PC-3 (cell line): Measurements from ENCODE around the gene KCNC1. TPM values are rescaled to one million over a fixed set of nuclear protein-coding genes. Genes with fewer than 3 reads are reported as not detected.
A peak's percentile ranks its signal among the peaks of the same experiment; 100 is the strongest.

Experiments
- ATAC-seq: fragments of 200-7000 bp; cut with Tn5 transposase; 2 replicates; pipeline ENCODE4 v1.9.1; 2020; ENCODE audit warnings: mild to moderate bottlenecking, moderate library complexity
- BruUV-seq: library from RNA; stranded (reverse); fragments of 400-500 nt; replicated peaks from 2 replicates; lab custom pipeline; 2021; lab: Mats Ljungman, UMichigan
- CTCF ChIA-PET: fragments of 300-600 bp; sonication (Branson Sonifier 250); formaldehyde crosslinking; loops from one replicate; lab custom pipeline; 2022; ENCODE audit warnings: antibody characterized with exemption; lab: Charles Lee
- POLR2A ChIA-PET: fragments of 300-600 bp; sonication (Branson Sonifier 250); formaldehyde crosslinking; loops from one replicate; lab custom pipeline; 2022; ENCODE audit warnings: antibody characterized with exemption; ENCODE audit not compliant: unreplicated experiment; lab: Charles Lee
- DNase-seq: peaks from one replicate; pipeline ENCODE4 v3.0.0-alpha.2; 2015
- H2AFZ ChIP-seq: fragments of 300-600 bp; sonication (generic); 2 replicates; pipeline ENCODE4 v1.6.0; 2016; ENCODE audit warnings: antibody characterized with exemption, low read length
- H3F3A ChIP-seq: fragments of 300-600 bp; sonication (generic); one replicate; pipeline ENCODE4 v1.6.0; 2017; ENCODE audit warnings: antibody characterized with exemption, low read length, control low read depth, mild to moderate bottlenecking; ENCODE audit not compliant: unreplicated experiment
- H3K27ac ChIP-seq: fragments of 300-600 bp; sonication (generic); 2 replicates; pipeline ENCODE4 v1.5.1; 2016; ENCODE audit warnings: mild to moderate bottlenecking, low read length
- H3K27me3 ChIP-seq: fragments of 300-600 bp; sonication (generic); 2 replicates; pipeline ENCODE4 v1.6.1; 2016; ENCODE audit warnings: low read length, mixed read lengths
- H3K36me3 ChIP-seq: fragments of 300-600 bp; sonication (generic); 2 replicates; pipeline ENCODE4 v1.6.1; 2016; ENCODE audit warnings: low read depth, mixed run types, low read length, mixed read lengths
- H3K4me1 ChIP-seq: fragments of 300-600 bp; sonication (generic); 2 replicates; pipeline ENCODE4 v1.5.1; 2016; ENCODE audit warnings: low read length; ENCODE audit not compliant: insufficient read depth
- H3K4me2 ChIP-seq: fragments of 300-600 bp; sonication (generic); 2 replicates; pipeline ENCODE4 v1.6.0; 2016; ENCODE audit warnings: low read length
- H3K4me3 ChIP-seq: fragments of 300-600 bp; sonication (generic); 2 replicates; pipeline ENCODE4 v1.5.1; 2016; ENCODE audit warnings: mild to moderate bottlenecking, low read length, mixed read lengths
- H3K79me2 ChIP-seq: fragments of 300-600 bp; sonication (generic); 2 replicates; pipeline ENCODE4 v1.6.1; 2017; ENCODE audit warnings: low read length, mixed read lengths
- H3K9ac ChIP-seq: fragments of 300-600 bp; sonication (generic); 2 replicates; pipeline ENCODE4 v1.6.0; 2016; ENCODE audit warnings: mild to moderate bottlenecking, low read length
- H3K9me2 ChIP-seq: fragments of 300-600 bp; sonication (generic); replicated peaks from 2 replicates; pipeline ENCODE4 v1.6.1; 2016; ENCODE audit warnings: mixed run types, low read length, mixed read lengths
- H3K9me3 ChIP-seq: fragments of 300-600 bp; sonication (generic); 2 replicates; pipeline ENCODE4 v1.6.1; 2016; ENCODE audit warnings: low read length, mixed read lengths
- H4K20me1 ChIP-seq: fragments of 300-600 bp; sonication (generic); 2 replicates; pipeline ENCODE4 v1.6.1; 2016; ENCODE audit warnings: low read length, mixed read lengths
- CTCF ChIP-seq: fragments of 300-600 bp; sonication (generic); conservative IDR thresholded peaks from 2 replicates; pipeline ENCODE4 v1.5.1; 2017; ENCODE audit warnings: antibody characterized with exemption, low read depth, mild to moderate bottlenecking, low read length
- EZH2 ChIP-seq: fragments of 300-600 bp; sonication (generic); IDR thresholded peaks from one replicate; pipeline ENCODE4 v1.6.1; 2017; ENCODE audit warnings: antibody characterized with exemption, mild to moderate bottlenecking, low read length; ENCODE audit not compliant: unreplicated experiment
- EZH2phosphoT487 ChIP-seq: fragments of 300-600 bp; sonication (generic); IDR thresholded peaks from 2 replicates; pipeline ENCODE4 v1.6.1; 2018; ENCODE audit warnings: mild to moderate bottlenecking, antibody characterized with exemption, low read length, borderline replicate concordance
- intact Hi-C: fragments of 100-400 bp; cut with micrococcal nuclease; formaldehyde crosslinking; loops from 2 replicates; pipeline ENCODE4 v1.9.0; 2023
- total RNA-seq: library from RNA; depleted of rRNA; stranded (reverse); fragments of >200 nt; gene quantifications from 2 replicates; pipeline ENCODE4 v1.2.3, GENCODE V29; 2014

KCNC1 gene
- total RNA-seq, 1 experiment from 2014 or later = not detected

DNA sequence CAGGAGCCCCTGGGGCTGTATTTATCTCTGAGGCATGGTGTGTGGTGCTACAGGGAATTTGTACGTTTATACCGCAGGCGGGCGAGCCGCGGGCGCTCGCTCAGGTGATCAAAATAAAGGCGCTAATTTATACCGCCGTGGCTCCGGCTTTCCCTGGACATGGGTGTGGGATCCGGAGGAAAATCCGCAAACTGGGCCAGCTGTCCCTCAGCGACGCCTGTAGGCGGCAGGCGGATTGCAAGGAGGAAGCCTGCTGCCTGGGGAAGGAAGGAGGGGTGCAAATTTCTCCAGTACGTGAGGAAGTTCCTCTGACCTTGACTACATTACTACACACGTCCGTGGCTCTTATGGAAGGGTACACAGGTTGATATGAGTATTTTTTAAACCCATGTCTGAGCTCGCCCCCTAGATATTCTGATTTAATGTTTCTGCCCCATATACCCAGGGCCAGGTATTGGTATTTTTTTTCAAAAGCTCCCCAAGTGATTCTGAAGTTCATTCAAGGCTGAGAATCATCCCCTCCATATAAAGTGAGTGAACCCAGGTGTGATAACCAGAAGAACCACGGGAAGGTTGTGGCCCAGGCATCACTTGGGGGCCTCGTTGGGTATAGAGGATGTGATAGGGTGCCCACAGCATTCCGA is 12.5 kb upstream of the KCNC1 start:
- ATAC-seq (peak; percentile 63), DNase-seq (peak; percentile 60)
- intact Hi-C loops = loop anchor here (2.0 kb wide), 1 partner anchor 123 kb away; no protein-coding TSS in a partner anchor
- H3F3A ChIP-seq = no peaks in the 10 kb centered on the region
- H3K36me3 ChIP-seq = no peaks in the 10 kb centered on the region
- 0 out of 2 replicates have a peak overlapping the region, but pooled peaks have one; percentile 7 for H3K4me2 ChIP-seq
- no peak overlapping the region for H3K4me3 ChIP-seq
- H3K9ac ChIP-seq = no peak overlapping the region
- TF ChIP-seq EZH2 = no peak
- TF ChIP-seq EZH2phosphoT487 = no peak
- peak; percentile 61 for TF ChIP-seq CTCF
- H3K4me1 ChIP-seq = no peaks in the 10 kb centered on the region
- H3K9me2 ChIP-seq = no peaks in the 10 kb centered on the region
- CTCF ChIA-PET = no interaction called here
- no peak overlapping the region for H3K27ac ChIP-seq
- peaks cover 49% of the 10 kb centered on the region for H3K27me3 ChIP-seq
- H3K79me2 ChIP-seq = no peaks in the 10 kb centered on the region
- no TSS peak for BruUV-seq
- POLR2A ChIA-PET = no interaction called here
- no peaks in the 10 kb centered on the region for H4K20me1 ChIP-seq
- H2AFZ ChIP-seq = no peak overlapping the region
- H3K9me3 ChIP-seq = no peaks in the 10 kb centered on the region

DNA sequence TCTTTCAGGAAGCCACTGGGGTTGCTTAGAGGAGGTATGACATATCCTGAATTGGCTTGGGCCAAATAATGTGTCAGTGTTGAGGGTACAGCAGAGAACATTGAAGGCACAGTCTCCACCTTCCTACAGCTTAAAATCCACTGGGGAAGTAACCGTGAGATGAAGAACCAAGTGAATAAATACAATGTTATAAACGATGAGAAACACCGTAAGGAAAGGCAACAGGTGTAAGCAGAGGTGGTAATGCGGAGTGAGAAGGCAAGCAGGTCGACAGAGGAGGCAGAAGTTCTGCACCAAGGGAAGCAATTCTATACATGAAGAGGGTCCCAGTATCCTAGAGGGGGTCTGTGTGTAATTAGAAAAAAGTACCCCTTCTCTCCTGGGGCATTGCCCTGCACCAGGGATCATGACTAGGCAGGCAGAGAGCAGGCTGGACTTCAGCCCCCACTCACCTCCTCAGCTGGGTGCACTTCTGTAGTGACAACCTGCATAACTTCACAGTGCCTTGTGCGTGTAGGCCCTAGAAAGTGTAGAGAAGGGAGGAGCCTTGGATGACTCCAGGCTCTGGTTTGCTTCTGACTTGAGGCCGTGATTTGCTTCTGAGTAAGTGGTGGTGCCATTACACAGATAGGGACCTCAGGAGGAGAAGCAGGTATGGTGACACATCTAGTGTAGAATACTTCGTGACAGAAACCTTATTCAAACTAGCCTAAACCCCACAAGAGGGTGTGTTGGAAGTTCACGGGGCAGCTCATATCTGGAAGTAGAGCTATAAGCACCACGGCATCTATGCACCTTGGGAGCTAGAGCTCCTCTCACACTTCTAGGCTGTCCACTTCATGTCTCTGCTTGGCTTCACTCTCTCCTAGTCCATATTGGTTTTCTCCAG is 10.3 kb upstream of the KCNC1 start:
- Histone ChIP-seq H3K27ac (no peak overlapping the region), H3K9me2 (no peaks in the 10 kb centered on the region), H4K20me1 (no peaks in the 10 kb centered on the region), H3K36me3 (no peaks in the 10 kb centered on the region), H3K9me3 (no peaks in the 10 kb centered on the region), H3F3A (no peaks in the 10 kb centered on the region), H3K9ac (no peak overlapping the region), H2AFZ (no peak overlapping the region), H3K27me3 (peaks cover 60% of the 10 kb centered on the region), H3K4me3 (no peak overlapping the region), H3K4me1 (no peaks in the 10 kb centered on the region), H3K79me2 (no peaks in the 10 kb centered on the region), H3K4me2 (no peak overlapping the region)
- intact Hi-C loops = no loop called here
- TF ChIP-seq EZH2 (no peak), EZH2phosphoT487 (no peak), CTCF (no peak)
- ChIA-PET CTCF (no interaction called here), POLR2A (no interaction called here)
- DNase-seq (no peak), ATAC-seq (no peak)
- BruUV-seq = no TSS peak

DNA sequence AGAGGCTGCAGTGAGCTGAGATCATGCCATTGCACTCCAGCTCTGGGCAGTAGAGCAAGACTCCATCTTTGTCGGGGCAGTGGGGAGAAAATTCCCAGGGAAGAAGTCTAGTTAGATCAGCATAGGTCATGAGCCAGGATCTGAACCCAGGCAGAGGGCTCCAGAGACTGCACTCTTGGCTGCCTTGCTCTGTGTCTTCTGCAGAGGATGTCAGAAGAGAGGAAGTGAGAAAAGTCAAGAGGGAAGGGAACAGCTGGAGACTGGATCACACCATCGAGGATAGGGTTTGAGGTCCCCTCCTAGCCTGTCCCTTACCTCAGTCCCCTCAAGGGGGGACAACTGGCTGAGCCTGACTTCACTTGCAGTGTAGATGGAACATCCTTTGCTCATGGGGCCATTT is 9.4 kb upstream of the KCNC1 start:
- no peak for ATAC-seq
- Histone ChIP-seq H3K9me2 (no peaks in the 10 kb centered on the region), H3K79me2 (no peaks in the 10 kb centered on the region), H3K4me3 (no peak overlapping the region), H4K20me1 (no peaks in the 10 kb centered on the region), H3K4me2 (no peak overlapping the region), H3K27me3 (peaks cover 53% of the 10 kb centered on the region), H3K27ac (no peak overlapping the region), H3K9me3 (no peaks in the 10 kb centered on the region), H3K36me3 (no peaks in the 10 kb centered on the region), H3K9ac (no peak overlapping the region), H3K4me1 (no peaks in the 10 kb centered on the region), H2AFZ (no peak overlapping the region), H3F3A (no peaks in the 10 kb centered on the region)
- BruUV-seq = no TSS peak
- intact Hi-C loops = no loop called here
- no peak for DNase-seq
- TF ChIP-seq CTCF (no peak), EZH2 (no peak), EZH2phosphoT487 (no peak)
- ChIA-PET CTCF (no interaction called here), POLR2A (no interaction called here)
